Karpas-422 (cell line): ENCODE results near the gene AMOTL2. TPM values are rescaled to one million over a fixed set of nuclear protein-coding genes. Genes with fewer than 3 reads are reported as not detected.

Experiments used
- DNase-seq: peaks from one replicate; pipeline ENCODE4 v3.0.0-alpha.2; 2015
- H2AFZ ChIP-seq: fragments of 200-600 bp; sonication (generic); 2 replicates; pipeline ENCODE4 v1.6.1; 2014; ENCODE audit warnings: antibody characterized with exemption, low read length, mixed read lengths
- H3K27ac ChIP-seq: fragments of 200-600 bp; sonication (generic); 2 replicates; pipeline ENCODE4 v1.5.1; 2014; ENCODE audit warnings: mild to moderate bottlenecking, low read length, moderate library complexity
- H3K27me3 ChIP-seq: fragments of 200-600 bp; sonication (generic); 2 replicates; pipeline ENCODE4 v1.6.1; 2014; ENCODE audit warnings: low read length, mixed read lengths
- H3K36me3 ChIP-seq: fragments of 200-600 bp; sonication (generic); 2 replicates; pipeline ENCODE4 v1.6.1; 2014; ENCODE audit warnings: low read length, mixed read lengths; ENCODE audit not compliant: insufficient read depth
- H3K4me1 ChIP-seq: fragments of 200-600 bp; sonication (generic); 2 replicates; pipeline ENCODE4 v1.6.1; 2014; ENCODE audit warnings: mild to moderate bottlenecking, low read length, mixed read lengths
- H3K4me2 ChIP-seq: fragments of 200-600 bp; sonication (generic); 2 replicates; pipeline ENCODE4 v1.6.1; 2014; ENCODE audit warnings: low read length, low read depth, mild to moderate bottlenecking; ENCODE audit not compliant: poor library complexity, severe bottlenecking
- H3K4me3 ChIP-seq: fragments of 200-600 bp; sonication (generic); 2 replicates; pipeline ENCODE4 v1.5.1; 2014; ENCODE audit warnings: mild to moderate bottlenecking, antibody characterized with exemption, low read length, mixed read lengths
- H3K79me2 ChIP-seq: fragments of 200-600 bp; sonication (generic); 2 replicates; pipeline ENCODE4 v1.6.1; 2014; ENCODE audit warnings: mild to moderate bottlenecking, low read length, mixed read lengths
- H3K9ac ChIP-seq: fragments of 200-600 bp; sonication (generic); 2 replicates; pipeline ENCODE4 v1.6.0; 2014; ENCODE audit warnings: low read length
- H3K9me2 ChIP-seq: fragments of 200-600 bp; sonication (generic), shearing (Covaris generic); replicated peaks from 2 replicates; pipeline ENCODE4 v1.6.0; 2014; ENCODE audit warnings: mild to moderate bottlenecking, low read length, moderate library complexity; ENCODE audit not compliant: insufficient read depth
- H3K9me3 ChIP-seq: fragments of 300-700, 200-600 bp; sonication (generic); 2 replicates; pipeline ENCODE4 v1.6.1; 2014; ENCODE audit warnings: low read length, mixed read lengths
- H4K20me1 ChIP-seq: fragments of 200-600 bp; sonication (generic); 2 replicates; pipeline ENCODE4 v1.6.1; 2014; ENCODE audit warnings: mild to moderate bottlenecking, antibody characterized with exemption, low read length, low read depth; ENCODE audit not compliant: insufficient read depth
- total RNA-seq: library from RNA; depleted of rRNA; stranded (reverse); fragments of >200 nt; shearing (Covaris generic); gene quantifications from 2 replicates; pipeline ENCODE4 v1.2.3, GENCODE V29; 2014; ENCODE audit warnings: low replicate concordance

Gene AMOTL2
- total RNA-seq, 1 experiment from 2014 or later: not detected

DNA sequence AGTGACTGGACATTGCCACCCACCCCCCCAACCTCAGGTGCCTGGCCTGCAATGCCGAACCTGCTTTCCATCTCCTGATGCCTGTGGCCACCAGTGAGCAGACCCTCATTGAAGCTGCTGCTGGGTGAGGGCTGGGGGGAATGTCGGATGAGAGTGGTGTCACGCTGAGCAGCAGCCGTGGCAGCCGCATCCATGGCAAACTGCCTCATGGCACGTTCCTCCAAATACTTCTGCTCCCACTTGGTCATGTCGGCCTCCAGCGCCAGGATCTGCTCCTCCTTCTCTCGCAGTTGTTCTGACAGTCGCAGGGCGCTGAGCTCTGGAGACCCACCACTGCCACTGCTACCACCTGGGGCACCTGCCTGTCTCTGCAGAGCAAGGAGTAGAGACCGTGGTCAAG is 14.2 kb downstream of the AMOTL2 start:
- Histone ChIP-seq H3K36me3 (no peaks in the 10 kb centered on the region), H3K4me2 (no peak overlapping the region), H3K27me3 (no peaks in the 10 kb centered on the region), H3K9ac (no peak overlapping the region), H3K4me1 (no peaks in the 10 kb centered on the region; the same call in 1 of the 2 replicates), H3K27ac (no peak overlapping the region), H4K20me1 (no peaks in the 10 kb centered on the region), H3K9me3 (no peaks in the 10 kb centered on the region), H2AFZ (no peak overlapping the region), H3K4me3 (no peak overlapping the region), H3K79me2 (no peaks in the 10 kb centered on the region), H3K9me2 (no peaks in the 10 kb centered on the region)
- no peak for DNase-seq

DNA sequence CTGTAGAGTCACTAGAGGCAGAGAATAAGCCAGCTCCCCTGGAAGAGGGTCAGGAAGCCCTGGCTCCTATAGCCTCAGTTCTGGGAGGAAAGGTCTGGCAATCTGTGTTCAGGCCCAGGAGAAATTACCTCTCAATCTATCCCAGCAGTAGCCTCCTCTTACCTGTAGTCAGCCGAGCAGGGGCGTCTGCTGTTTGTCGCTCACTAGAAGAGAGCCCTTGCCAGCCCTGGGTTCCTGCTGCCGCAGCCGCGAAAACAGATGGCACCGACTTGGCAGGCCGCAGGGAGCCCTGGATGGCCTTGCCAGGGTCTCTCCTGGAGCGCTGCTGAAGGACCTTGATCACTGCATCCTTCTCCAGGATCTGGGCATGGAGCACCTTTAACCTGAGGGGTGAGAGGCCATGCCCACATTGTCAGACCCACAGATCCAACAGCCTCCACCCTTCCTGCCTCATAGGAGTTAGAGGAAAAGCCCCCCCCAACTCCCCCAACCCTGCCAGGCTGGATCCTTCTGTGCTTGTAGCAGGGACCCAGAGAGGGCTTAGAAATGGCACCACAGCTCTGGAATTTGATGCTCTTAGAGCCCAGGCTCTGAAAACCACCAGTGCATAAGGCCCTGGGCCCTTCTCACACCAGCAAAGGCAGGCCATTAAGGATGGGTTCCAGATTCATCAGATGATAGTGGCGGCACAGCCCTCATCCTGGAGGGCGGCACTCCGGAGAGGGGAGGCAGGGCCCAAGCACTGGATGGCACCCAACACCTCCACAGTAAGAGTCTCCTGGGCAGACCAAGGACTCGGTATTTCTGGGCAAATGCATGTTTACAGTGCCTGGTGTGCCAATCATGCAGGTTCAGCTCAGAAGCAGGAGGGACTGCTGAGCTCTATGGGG is 14.9 kb downstream of the AMOTL2 start:
- Histone ChIP-seq H3K79me2 (no peaks in the 10 kb centered on the region), H3K36me3 (no peaks in the 10 kb centered on the region), H3K9me3 (no peaks in the 10 kb centered on the region), H3K27ac (no peak overlapping the region), H3K4me2 (no peak overlapping the region), H3K4me1 (no peaks in the 10 kb centered on the region; the same call in 1 of the 2 replicates), H3K9ac (no peak overlapping the region), H4K20me1 (no peaks in the 10 kb centered on the region), H3K9me2 (no peaks in the 10 kb centered on the region), H2AFZ (no peak overlapping the region), H3K27me3 (no peaks in the 10 kb centered on the region), H3K4me3 (no peak overlapping the region)
- DNase-seq: no peak

DNA sequence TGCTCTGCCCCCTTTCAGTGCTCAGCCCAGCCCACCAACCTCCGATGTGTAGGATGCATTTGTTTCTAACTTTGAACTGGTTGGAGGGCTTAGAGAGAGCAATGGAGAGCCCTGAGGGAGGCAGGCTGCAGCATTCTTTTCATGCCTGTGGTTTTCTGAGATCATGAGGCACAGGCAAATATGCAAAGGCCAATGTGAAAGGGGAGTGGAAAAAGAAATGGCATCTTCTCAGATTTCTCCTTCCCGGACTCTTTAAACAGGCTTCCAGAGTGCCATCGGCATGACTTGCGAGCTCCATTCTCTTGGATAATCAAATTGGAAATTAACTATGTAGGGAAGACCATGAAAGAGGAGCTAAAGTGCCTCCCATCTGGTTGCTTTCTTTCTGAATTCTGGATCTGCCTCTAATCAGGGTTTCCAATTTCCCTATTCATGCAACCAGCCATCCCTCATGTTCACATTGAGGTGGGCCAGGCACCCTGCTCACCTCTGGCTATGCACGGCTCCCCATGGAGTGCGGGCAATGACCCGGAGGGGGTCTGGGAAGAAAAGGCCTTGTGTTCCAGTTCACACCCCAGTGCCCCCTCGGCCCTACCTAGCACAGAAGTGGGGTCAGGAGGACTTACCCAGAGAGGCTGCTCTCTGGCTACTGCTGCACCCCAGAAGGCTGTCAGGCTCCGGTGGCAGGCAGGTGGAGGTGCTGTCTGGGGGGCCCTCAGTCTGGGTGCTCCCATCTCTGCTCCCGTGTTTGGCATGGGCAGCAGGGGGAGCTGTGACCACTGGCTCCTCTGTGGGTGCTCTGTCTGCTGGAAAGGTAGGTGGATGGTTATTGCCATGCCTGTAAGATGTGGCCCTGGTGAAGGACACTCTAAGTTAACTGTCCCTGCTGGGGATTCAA is 16.1 kb downstream of the AMOTL2 start:
- DNase-seq: peak; percentile 60
- Histone ChIP-seq H3K4me1 (no peaks in the 10 kb centered on the region; the same call in 1 of the 2 replicates), H3K9me2 (no peaks in the 10 kb centered on the region), H3K27ac (no peak overlapping the region), H3K9ac (no peak overlapping the region), H3K27me3 (no peaks in the 10 kb centered on the region), H2AFZ (no peak overlapping the region), H3K36me3 (no peaks in the 10 kb centered on the region), H3K9me3 (no peaks in the 10 kb centered on the region), H3K4me3 (no peak overlapping the region), H3K79me2 (no peaks in the 10 kb centered on the region), H3K4me2 (no peak overlapping the region), H4K20me1 (no peaks in the 10 kb centered on the region)

DNA sequence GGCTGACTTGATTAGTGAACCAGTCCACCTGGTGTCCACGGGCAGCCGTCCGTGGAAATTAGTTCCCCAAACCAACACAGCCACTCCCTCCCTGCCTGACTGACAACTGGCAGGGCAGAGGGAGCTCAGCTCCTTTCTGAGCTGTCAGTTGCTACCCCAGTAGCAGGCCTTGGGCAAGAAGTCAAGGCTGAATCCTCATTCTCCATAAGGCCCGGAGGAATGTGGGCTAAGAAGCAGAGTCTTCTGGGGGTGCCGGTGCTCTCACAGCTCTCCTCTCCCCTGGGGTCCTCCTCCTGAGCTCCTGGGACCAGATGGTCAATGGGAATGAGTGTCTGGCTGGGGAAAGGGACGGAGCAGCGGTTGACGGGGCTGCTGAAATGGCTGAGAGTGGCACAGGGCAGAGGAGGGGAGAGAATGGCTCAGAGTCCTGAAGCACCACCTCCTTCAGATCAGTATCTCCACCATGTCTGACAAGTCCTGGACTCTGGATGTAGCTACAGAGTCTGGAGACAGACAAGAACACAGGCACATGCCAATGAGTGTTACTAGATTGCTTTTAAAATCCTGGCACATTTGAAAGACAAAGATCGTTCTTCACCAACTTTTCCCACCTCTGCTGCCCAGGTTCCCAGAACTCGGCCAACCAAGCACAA is 16.9 kb downstream of the AMOTL2 start:
- H3K36me3 ChIP-seq: no peaks in the 10 kb centered on the region
- no peaks in the 10 kb centered on the region for H3K9me3 ChIP-seq
- H3K79me2 ChIP-seq: no peaks in the 10 kb centered on the region
- DNase-seq: no peak
- H4K20me1 ChIP-seq: no peaks in the 10 kb centered on the region
- no peaks in the 10 kb centered on the region for H3K9me2 ChIP-seq
- no peak overlapping the region for H3K27ac ChIP-seq
- H3K9ac ChIP-seq: no peak overlapping the region
- no peaks in the 10 kb centered on the region for H3K27me3 ChIP-seq
- no peak overlapping the region for H3K4me2 ChIP-seq
- H3K4me1 ChIP-seq: no peaks in the 10 kb centered on the region; the same call in 1 of the 2 replicates
- H2AFZ ChIP-seq: no peak overlapping the region
- H3K4me3 ChIP-seq: no peak overlapping the region

DNA sequence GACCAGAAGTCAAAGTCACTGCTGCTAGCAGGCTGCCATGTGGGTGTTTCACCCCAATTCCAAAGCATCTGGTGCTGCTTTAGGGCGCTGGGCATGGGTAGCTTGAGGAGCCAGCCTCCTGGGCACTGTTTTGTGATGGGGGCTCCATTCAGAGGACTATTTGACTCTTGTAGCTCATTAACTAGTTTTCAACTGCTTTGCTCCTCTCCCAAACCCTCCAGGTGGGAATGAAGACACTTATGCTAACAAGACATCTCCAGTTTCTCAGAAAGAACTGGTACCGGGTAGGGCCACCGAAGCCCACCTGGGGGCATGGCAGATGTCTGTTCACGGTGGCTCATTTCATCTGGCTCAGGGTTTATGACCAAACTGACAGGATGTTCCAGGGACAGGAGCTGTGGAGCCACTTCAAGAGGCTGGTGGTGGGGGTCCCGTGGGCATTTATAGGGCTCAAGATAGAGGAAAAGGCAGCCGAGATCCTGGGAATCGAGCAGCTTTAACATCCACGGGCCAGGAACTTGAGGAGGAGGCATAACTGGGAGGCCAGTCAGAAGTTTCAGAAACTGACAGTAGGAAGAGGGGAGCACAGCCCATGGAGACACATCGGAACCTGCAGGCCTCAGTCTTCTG is 17.7 kb downstream of the AMOTL2 start:
- Histone ChIP-seq H3K27ac (no peak overlapping the region), H2AFZ (no peak overlapping the region), H3K4me2 (no peak overlapping the region), H3K9me2 (no peaks in the 10 kb centered on the region), H3K9ac (no peak overlapping the region), H4K20me1 (no peaks in the 10 kb centered on the region), H3K27me3 (no peaks in the 10 kb centered on the region), H3K4me1 (no peaks in the 10 kb centered on the region; the same call in 1 of the 2 replicates), H3K9me3 (no peaks in the 10 kb centered on the region), H3K36me3 (no peaks in the 10 kb centered on the region), H3K79me2 (no peaks in the 10 kb centered on the region), H3K4me3 (no peak overlapping the region)
- DNase-seq: no peak

DNA sequence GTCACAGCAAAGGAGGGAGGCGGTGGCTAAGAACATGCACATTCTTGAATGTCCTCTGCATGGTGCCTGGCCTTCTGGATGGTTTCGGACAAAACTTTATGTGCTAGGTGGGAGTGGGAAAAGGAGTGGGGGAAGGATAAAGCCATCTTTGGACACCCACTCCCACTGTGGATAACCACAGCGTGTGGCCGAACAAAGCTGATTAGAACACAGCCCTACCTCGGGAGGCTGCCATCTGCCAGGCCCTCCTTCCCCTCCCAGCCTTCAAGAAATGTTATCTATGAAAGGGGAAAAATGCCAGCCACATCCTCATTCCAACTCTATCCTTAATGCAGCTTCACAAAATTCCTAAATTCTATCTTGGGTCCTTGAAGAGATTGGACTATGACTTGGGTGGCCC is 18.8 kb downstream of the AMOTL2 start:
- Histone ChIP-seq H4K20me1 (no peaks in the 10 kb centered on the region), H3K79me2 (no peaks in the 10 kb centered on the region), H3K4me1 (no peaks in the 10 kb centered on the region; the same call in 1 of the 2 replicates), H3K9me3 (no peaks in the 10 kb centered on the region), H3K9ac (no peak overlapping the region), H3K4me3 (no peak overlapping the region), H3K27me3 (no peaks in the 10 kb centered on the region), H2AFZ (no peak overlapping the region), H3K9me2 (no peaks in the 10 kb centered on the region), H3K36me3 (no peaks in the 10 kb centered on the region), H3K27ac (no peak overlapping the region), H3K4me2 (no peak overlapping the region)
- no peak for DNase-seq

DNA sequence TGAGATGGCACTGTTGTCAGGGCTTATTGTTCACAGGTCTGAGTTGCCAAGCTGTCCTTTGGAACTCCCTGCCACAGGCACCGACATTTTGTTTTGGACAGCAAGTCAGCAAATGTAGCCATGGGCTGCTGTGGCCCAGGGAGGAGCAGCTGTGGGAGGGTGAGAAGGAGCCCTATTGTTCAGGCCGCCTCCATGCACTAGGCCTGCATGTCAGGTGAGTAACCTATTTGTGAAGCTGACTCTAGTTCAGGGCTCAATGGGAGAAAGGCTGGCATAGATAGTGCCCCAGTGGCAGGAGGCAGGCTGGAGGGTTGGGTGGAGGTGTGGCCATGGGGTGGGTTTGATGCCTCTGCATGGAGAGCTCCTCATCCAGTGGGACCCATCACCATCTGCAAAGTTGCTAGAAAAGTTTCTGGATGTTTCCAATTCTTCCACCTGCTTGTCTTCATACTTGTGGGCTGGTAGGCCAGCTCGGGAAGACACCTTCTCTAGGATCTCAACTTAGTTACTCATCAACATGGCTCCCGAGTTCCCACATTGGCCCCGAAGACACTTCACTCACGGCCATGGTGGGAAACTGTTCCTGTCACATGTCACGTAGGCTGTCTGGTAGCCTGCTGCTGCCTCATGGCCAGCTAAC is 19.5 kb downstream of the AMOTL2 start:
- H3K36me3 ChIP-seq: no peaks in the 10 kb centered on the region
- no peak overlapping the region for H3K4me3 ChIP-seq
- no peak overlapping the region for H3K9ac ChIP-seq
- no peak overlapping the region for H3K27ac ChIP-seq
- H3K4me1 ChIP-seq: no peaks in the 10 kb centered on the region; the same call in 1 of the 2 replicates
- no peak overlapping the region for H2AFZ ChIP-seq
- H3K9me3 ChIP-seq: no peaks in the 10 kb centered on the region
- no peaks in the 10 kb centered on the region for H3K9me2 ChIP-seq
- no peaks in the 10 kb centered on the region for H4K20me1 ChIP-seq
- H3K79me2 ChIP-seq: no peaks in the 10 kb centered on the region
- no peaks in the 10 kb centered on the region for H3K27me3 ChIP-seq
- DNase-seq: no peak
- H3K4me2 ChIP-seq: no peak overlapping the region
